Nephron progenitor cell (in vitro differentiated cells): ENCODE results near the gene CCL25.
"Not testable (repeated sequence)": the region's sequence is repeated elsewhere in the genome, so short reads cannot be mapped to it uniquely, and the experiment has no call there.

Source experiments
- DNase-seq: peaks from one replicate; pipeline ENCODE4 v3.0.0; 2021
- H3K27ac Mint-ChIP-seq: 2 replicates; pipeline ENCODE4 v1.8.0; 2021; ENCODE audit warnings: mild to moderate bottlenecking, moderate library complexity, mixed read lengths
- H3K27me3 Mint-ChIP-seq: 2 replicates; pipeline ENCODE4 v1.8.0; 2021; ENCODE audit warnings: mild to moderate bottlenecking, low read depth, mixed read lengths; ENCODE audit not compliant: poor library complexity
- H3K36me3 Mint-ChIP-seq: 2 replicates; pipeline ENCODE4 v1.8.0; 2021; ENCODE audit warnings: low read depth, mixed read lengths
- H3K4me1 Mint-ChIP-seq: 2 replicates; pipeline ENCODE4 v1.8.0; 2021; ENCODE audit warnings: mixed read lengths
- H3K4me3 Mint-ChIP-seq: 2 replicates; pipeline ENCODE4 v1.8.0; 2021; ENCODE audit warnings: mild to moderate bottlenecking, moderate library complexity, mixed read lengths
- H3K9me3 Mint-ChIP-seq: 2 replicates; pipeline ENCODE4 v1.8.0; 2021; ENCODE audit warnings: mild to moderate bottlenecking, moderate library complexity, mixed read lengths
- CTCF ChIP-seq: fragments of 200-600 bp; sonication (generic); IDR thresholded peaks from 2 replicates; pipeline ENCODE4 v1.5.0; 2021; ENCODE audit warnings: antibody characterized with exemption

CCL25 gene

GRCh38 chr19:8028951-8029491, 23.5 kb upstream of the CCL25 start:
- no peak overlapping the region for H3K4me3 Mint-ChIP-seq
- DNase-seq, result peak; percentile 75
- H3K4me1 Mint-ChIP-seq, result peaks cover 57% of the 10 kb centered on the region
- H3K9me3 Mint-ChIP-seq, result no peaks in the 10 kb centered on the region
- H3K36me3 Mint-ChIP-seq, result no peaks in the 10 kb centered on the region
- peak; percentile 11 for TF ChIP-seq CTCF
- peak overlapping the region; percentile 97 for H3K27ac Mint-ChIP-seq
- peaks cover 5% of the 10 kb centered on the region for H3K27me3 Mint-ChIP-seq

GRCh38 chr19:8030960-8031359, 21.6 kb upstream of the CCL25 start:
- TF ChIP-seq CTCF, result no peak

GRCh38 chr19:8033287-8034177, 19.0 kb upstream of the CCL25 start:
- Mint-ChIP-seq H3K27ac (peak overlapping the region; percentile 96), H3K4me3 (peak overlapping the region; percentile 43), H3K4me1 (peaks cover 52% of the 10 kb centered on the region)
- not testable (repeated sequence) for DNase-seq, H3K27me3 Mint-ChIP-seq, H3K36me3 Mint-ChIP-seq, H3K9me3 Mint-ChIP-seq

More at GRCh38 chr19:8030960-8031359, 21.6 kb upstream of the CCL25 start:
- Mint-ChIP-seq H3K36me3 (no peaks in the 10 kb centered on the region), H3K27me3 (peaks cover 3% of the 10 kb centered on the region), H3K4me1 (peaks cover 57% of the 10 kb centered on the region), H3K4me3 (no peak overlapping the region), H3K9me3 (no peaks in the 10 kb centered on the region), H3K27ac (no peak overlapping the region)
- no peak for DNase-seq

- no peak for DNase-seq
- Mint-ChIP-seq H3K4me3 (no peak overlapping the region), H3K27ac (no peak overlapping the region), H3K27me3 (peaks cover 7% of the 10 kb centered on the region), H3K9me3 (no peaks in the 10 kb centered on the region), H3K36me3 (no peaks in the 10 kb centered on the region), H3K4me1 (peaks cover 45% of the 10 kb centered on the region)
- TF ChIP-seq CTCF, result no peak
Observed at GRCh38 chr19:8034178-8034525, 18.4 kb upstream of the CCL25 start.

- no peaks in the 10 kb centered on the region for H3K9me3 Mint-ChIP-seq
- no peaks in the 10 kb centered on the region for H3K36me3 Mint-ChIP-seq
- no peak for DNase-seq
- no peak overlapping the region for H3K4me3 Mint-ChIP-seq
- H3K27ac Mint-ChIP-seq, result no peak overlapping the region
- TF ChIP-seq CTCF, result no peak
- peaks cover 7% of the 10 kb centered on the region for H3K27me3 Mint-ChIP-seq
- peaks cover 32% of the 10 kb centered on the region for H3K4me1 Mint-ChIP-seq
Observed at GRCh38 chr19:8036434-8037099, 16.0 kb upstream of the CCL25 start.

GRCh38 chr19:8038815-8039214, 13.7 kb upstream of the CCL25 start:
- H3K36me3 Mint-ChIP-seq, result no peaks in the 10 kb centered on the region
- H3K4me1 Mint-ChIP-seq, result peaks cover 22% of the 10 kb centered on the region
- no peak for DNase-seq
- H3K4me3 Mint-ChIP-seq, result no peak overlapping the region
- no peak for TF ChIP-seq CTCF
- no peaks in the 10 kb centered on the region for H3K9me3 Mint-ChIP-seq
- H3K27ac Mint-ChIP-seq, result no peak overlapping the region
- peaks cover 7% of the 10 kb centered on the region for H3K27me3 Mint-ChIP-seq
